Measurements from ENCODE around the gene RPTOR. TPM values are rescaled to one million over a fixed set of nuclear protein-coding genes. Genes with fewer than 3 reads are reported as not detected.
A peak's percentile ranks its signal among the peaks of the same experiment; 100 is the strongest.

RPTOR gene
- total and polyA plus RNA-seq, 2 experiments from 2014 or later: 6.6 to 16.1 TPM

DNA sequence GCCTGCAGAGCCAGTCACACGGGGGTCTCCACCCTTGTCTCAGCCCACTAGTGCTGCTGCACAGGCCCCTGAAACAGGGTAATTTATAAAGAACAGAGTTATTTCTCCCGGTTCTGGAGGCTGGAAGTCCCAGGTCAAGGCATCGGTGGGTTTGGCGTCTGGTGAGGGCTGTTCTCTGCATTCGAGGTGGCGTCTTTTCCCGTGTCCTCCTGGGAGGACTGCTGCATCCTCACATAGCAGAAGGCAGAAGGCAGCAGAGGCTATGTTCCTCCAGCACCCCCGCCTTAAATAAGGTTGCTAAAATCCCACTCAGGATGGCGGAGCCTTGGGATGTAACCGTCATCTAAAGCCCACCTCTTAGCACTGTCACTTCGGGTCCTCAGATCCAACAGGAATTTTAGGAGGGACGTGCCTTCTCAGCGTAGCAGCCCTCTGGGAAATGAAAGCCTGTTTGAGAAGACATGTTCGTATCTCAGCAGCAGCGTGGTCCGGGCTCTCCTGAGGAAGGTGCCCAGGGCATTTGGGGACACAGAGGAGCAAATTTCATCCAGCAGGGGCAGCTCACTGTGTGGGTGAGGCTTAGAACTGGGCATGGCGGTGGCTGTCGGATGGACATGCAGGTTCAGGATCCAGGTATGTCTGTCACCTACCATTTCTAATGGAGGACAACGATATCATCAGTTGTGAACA, 225.4 kb downstream of the RPTOR start:
- Histone ChIP-seq H3K9me3 (ENCODE audit: low read depth) (no peaks in the 10 kb centered on the region), H3K4me2 (ENCODE audit: unreplicated experiment) (no peak overlapping the region), H3K9me2 (ENCODE audit: insufficient read depth) (no peaks in the 10 kb centered on the region), H3K36me3 (ENCODE audit: low read depth) (no peaks in the 10 kb centered on the region), H3K79me2 (ENCODE audit: insufficient read depth) (no peaks in the 10 kb centered on the region), H3K4me3 (no peak overlapping the region), H3K27ac (no peak overlapping the region), H3K4me1 (ENCODE audit: insufficient read depth) (peaks cover 8% of the 10 kb centered on the region), H3K9ac (no peak overlapping the region), H3F3A (ENCODE audit: insufficient read depth) (no peaks in the 10 kb centered on the region), H2AFZ (no peak overlapping the region), H3K27me3 (replicated peaks; ENCODE audit: insufficient read depth) (no peaks in the 10 kb centered on the region), H4K20me1 (ENCODE audit: insufficient read depth) (no peaks in the 10 kb centered on the region)
- in situ Hi-C loops (cut with MboI): no loop called here
- no peak for DNase-seq
- no peak for TF ChIP-seq EZH2phosphoT487 (IDR thresholded peaks at IDR 0.05; ENCODE audit: insufficient read depth, low read depth)
- no peak for TF ChIP-seq EZH2 (IDR thresholded peaks at IDR 0.05; ENCODE audit: insufficient read depth, poor library complexity, severe bottlenecking)
- WGBS, 2 experiments (ENCODE audit: low coverage in 1 of 2, low lambda C conversion rate in 2 of 2, missing lambda C conversion rate in 2 of 2): 96 to 97% methylated on average over 19 of the region's 19 CpGs

DNA sequence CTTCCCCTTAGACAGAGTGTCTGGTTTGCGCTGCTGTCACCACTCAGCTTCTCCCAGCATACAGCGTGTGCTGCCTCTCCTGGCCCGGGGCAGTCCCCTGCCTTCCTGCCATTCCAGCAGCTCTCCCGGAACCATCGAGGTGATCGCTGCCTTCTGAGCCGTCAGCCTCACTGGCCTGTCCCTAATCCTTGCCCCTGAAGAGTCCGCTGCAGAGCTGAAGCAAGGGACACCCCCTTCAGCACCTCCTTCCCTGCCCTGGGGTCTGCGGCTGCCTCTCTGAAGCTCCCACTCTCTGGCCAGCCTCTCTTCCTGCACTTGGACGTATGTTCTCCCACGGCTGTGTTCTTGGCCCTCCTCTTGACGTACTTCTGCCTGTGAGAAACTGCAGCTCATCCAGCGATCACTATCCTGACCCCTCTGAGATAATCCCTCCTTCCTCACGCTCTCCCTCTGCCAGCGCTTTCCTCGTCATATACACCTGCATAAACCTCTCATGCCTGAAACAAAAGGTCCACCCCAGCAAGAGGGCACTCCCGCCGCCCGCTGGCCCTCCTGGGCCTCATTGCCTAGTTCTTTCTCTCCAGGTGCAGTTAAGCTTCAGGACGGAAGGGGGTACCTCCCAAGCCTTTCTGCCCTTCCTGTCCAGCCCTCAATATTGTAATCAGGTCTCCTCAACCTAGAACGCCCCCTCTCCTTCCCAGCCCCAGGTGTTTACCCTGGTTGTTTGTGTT, 226.4 kb downstream of the RPTOR start:
- Histone ChIP-seq H3K36me3 (ENCODE audit: low read depth) (no peaks in the 10 kb centered on the region), H3K4me2 (ENCODE audit: unreplicated experiment) (no peak overlapping the region), H4K20me1 (ENCODE audit: insufficient read depth) (no peaks in the 10 kb centered on the region), H3K4me3 (no peak overlapping the region), H3F3A (ENCODE audit: insufficient read depth) (no peaks in the 10 kb centered on the region), H3K79me2 (ENCODE audit: insufficient read depth) (no peaks in the 10 kb centered on the region), H3K4me1 (ENCODE audit: insufficient read depth) (peaks cover 8% of the 10 kb centered on the region), H3K9me3 (ENCODE audit: low read depth) (no peaks in the 10 kb centered on the region), H2AFZ (no peak overlapping the region), H3K9me2 (ENCODE audit: insufficient read depth) (no peaks in the 10 kb centered on the region), H3K9ac (no peak overlapping the region), H3K27me3 (replicated peaks; ENCODE audit: insufficient read depth) (no peaks in the 10 kb centered on the region), H3K27ac (no peak overlapping the region)
- in situ Hi-C loops (cut with MboI): no loop called here
- TF ChIP-seq EZH2phosphoT487 (IDR thresholded peaks at IDR 0.05; ENCODE audit: insufficient read depth, low read depth) (no peak), EZH2 (IDR thresholded peaks at IDR 0.05; ENCODE audit: insufficient read depth, poor library complexity, severe bottlenecking) (no peak)
- 94 to 95% methylated on average over 21 of the region's 21 CpGs for WGBS, 2 experiments (ENCODE audit: low coverage in 1 of 2, low lambda C conversion rate in 2 of 2, missing lambda C conversion rate in 2 of 2)
- no peak for DNase-seq

DNA sequence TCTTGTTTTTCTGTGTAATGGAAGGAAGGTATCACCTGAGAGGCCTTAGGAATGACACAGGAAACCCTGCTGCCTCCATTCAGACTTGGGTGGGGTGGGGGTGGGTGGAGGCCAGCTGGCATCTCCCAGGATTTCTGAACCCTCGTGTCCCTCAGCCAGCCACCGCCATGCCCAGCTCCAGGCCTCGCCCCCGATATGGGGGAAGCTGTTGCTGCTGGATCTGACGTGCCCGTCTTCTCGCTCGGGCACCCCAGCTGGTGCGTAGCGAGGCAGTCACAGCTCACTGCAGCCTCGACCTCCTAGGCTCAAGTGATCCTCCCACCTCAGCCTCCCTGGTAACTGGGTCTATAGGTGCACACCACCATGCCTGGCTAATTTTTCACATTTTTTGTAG, 227.0 kb downstream of the RPTOR start:
- TF ChIP-seq EZH2phosphoT487 (IDR thresholded peaks at IDR 0.05; ENCODE audit: insufficient read depth, low read depth) (no peak), EZH2 (IDR thresholded peaks at IDR 0.05; ENCODE audit: insufficient read depth, poor library complexity, severe bottlenecking) (no peak)
- DNase-seq: no peak
- WGBS, 2 experiments (ENCODE audit: low coverage in 1 of 2, low lambda C conversion rate in 2 of 2, missing lambda C conversion rate in 2 of 2): 97 to 98% methylated on average over 7 to 11 of the region's 11 CpGs
- Histone ChIP-seq H3K4me2 (ENCODE audit: unreplicated experiment) (no peak overlapping the region), H3K36me3 (ENCODE audit: low read depth) (no peaks in the 10 kb centered on the region), H3F3A (ENCODE audit: insufficient read depth) (no peaks in the 10 kb centered on the region), H3K9ac (no peak overlapping the region), H4K20me1 (ENCODE audit: insufficient read depth) (no peaks in the 10 kb centered on the region), H3K27ac (no peak overlapping the region), H3K27me3 (replicated peaks; ENCODE audit: insufficient read depth) (no peaks in the 10 kb centered on the region), H3K9me3 (ENCODE audit: low read depth) (no peaks in the 10 kb centered on the region), H3K79me2 (ENCODE audit: insufficient read depth) (no peaks in the 10 kb centered on the region), H3K4me3 (no peak overlapping the region), H3K9me2 (ENCODE audit: insufficient read depth) (no peaks in the 10 kb centered on the region), H3K4me1 (ENCODE audit: insufficient read depth) (peaks cover 8% of the 10 kb centered on the region), H2AFZ (no peak overlapping the region)
- in situ Hi-C loops (cut with MboI): no loop called here

DNA sequence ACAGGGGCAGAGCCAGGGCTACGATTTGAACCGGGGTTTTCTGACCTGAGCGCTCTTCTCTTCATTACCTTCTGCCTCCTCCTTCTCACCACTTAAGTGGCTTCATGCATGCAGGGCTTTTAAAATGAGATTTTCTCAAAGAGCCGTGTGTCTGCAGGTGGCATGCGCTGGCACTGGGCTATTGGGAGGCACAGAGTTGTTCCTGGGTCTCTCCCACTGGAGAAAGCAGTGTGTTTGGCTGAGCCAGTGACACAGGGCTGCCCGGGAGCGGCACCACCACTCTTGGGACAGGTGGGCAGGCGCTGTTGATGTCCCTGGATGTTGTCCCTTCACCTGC, 228.2 kb downstream of the RPTOR start:
- Histone ChIP-seq H3K4me1 (ENCODE audit: insufficient read depth) (peaks cover 8% of the 10 kb centered on the region), H3K27ac (no peak overlapping the region), H3K27me3 (replicated peaks; ENCODE audit: insufficient read depth) (no peaks in the 10 kb centered on the region), H3K36me3 (ENCODE audit: low read depth) (no peaks in the 10 kb centered on the region), H2AFZ (no peak overlapping the region), H3K4me2 (ENCODE audit: unreplicated experiment) (no peak overlapping the region), H3K9ac (0 out of 2 replicates have a peak overlapping the region, but pooled peaks have one; percentile 20), H4K20me1 (ENCODE audit: insufficient read depth) (no peaks in the 10 kb centered on the region), H3F3A (ENCODE audit: insufficient read depth) (no peaks in the 10 kb centered on the region), H3K79me2 (ENCODE audit: insufficient read depth) (no peaks in the 10 kb centered on the region), H3K9me3 (ENCODE audit: low read depth) (no peaks in the 10 kb centered on the region), H3K9me2 (ENCODE audit: insufficient read depth) (no peaks in the 10 kb centered on the region), H3K4me3 (no peak overlapping the region)
- 96 to 98% methylated on average over 8 of the region's 8 CpGs for WGBS, 2 experiments (ENCODE audit: low coverage in 1 of 2, low lambda C conversion rate in 2 of 2, missing lambda C conversion rate in 2 of 2)
- TF ChIP-seq EZH2phosphoT487 (IDR thresholded peaks at IDR 0.05; ENCODE audit: insufficient read depth, low read depth) (no peak), EZH2 (IDR thresholded peaks at IDR 0.05; ENCODE audit: insufficient read depth, poor library complexity, severe bottlenecking) (no peak)
- in situ Hi-C loops (cut with MboI): no loop called here
- no peak for DNase-seq
